Head of caudate nucleus (tissue), 42 donors: ENCODE data around the gene PTPN1.
"Not testable (repeated sequence)": the region's sequence is repeated elsewhere in the genome, so short reads cannot be mapped to it uniquely, and the experiment has no call there.

Experiments
- DNase-seq, 42 donors: peaks; one replicate each; pipeline versions ENCODE4 v3.0.0 to v3.0.0-alpha.2; 2020 to 2021; ENCODE audit warnings: mixed read lengths in 7 of 42
- intact Hi-C: fragments of 100-400 bp; cut with DNase I; formaldehyde crosslinking; loops from one replicate; pipeline ENCODE4 v1.15.0; 2022

PTPN1 gene

GRCh38 chr20:50522053-50522674 is 12.0 kb downstream of the PTPN1 start:
- intact Hi-C loops: no loop called here
- DNase-seq: no peak

DNA sequence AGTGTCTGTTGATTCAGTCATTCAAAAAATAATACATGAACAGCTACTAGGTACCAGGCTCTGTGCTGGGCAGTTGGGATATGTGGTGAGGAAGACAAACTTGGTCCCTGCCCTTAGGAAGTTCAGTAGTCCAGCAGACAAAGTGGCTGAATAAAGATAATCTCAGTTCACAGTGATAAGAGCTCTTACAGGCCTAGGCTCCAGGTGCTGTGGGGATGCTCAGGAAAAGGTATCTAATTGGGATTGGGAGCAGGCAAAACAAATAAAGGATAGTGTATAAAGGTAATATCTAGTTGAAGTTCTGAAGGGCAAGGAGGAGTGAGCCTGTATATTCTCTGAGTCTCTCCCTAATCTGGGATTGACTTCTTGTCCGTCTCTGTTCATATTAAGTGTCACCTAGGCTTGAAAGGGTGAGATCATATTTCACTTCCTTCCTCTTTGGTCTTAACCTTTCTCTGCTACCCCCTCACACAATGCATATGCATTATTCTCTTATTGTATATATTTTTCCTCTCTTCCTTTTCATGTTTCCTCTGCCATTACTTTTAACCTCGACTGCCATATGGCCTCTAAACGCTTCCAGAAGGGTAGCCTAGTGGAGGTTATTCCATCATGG is 13.5 kb downstream of the PTPN1 start:
- DNase-seq: no peak
- intact Hi-C loops: no loop called here

GRCh38 chr20:50525681-50526080 is 15.5 kb downstream of the PTPN1 start:
- intact Hi-C loops: no loop called here
- no peak for DNase-seq

GRCh38 chr20:50526403-50526989 is 16.3 kb downstream of the PTPN1 start:
- DNase-seq: no peak
- intact Hi-C loops: no loop called here

DNA sequence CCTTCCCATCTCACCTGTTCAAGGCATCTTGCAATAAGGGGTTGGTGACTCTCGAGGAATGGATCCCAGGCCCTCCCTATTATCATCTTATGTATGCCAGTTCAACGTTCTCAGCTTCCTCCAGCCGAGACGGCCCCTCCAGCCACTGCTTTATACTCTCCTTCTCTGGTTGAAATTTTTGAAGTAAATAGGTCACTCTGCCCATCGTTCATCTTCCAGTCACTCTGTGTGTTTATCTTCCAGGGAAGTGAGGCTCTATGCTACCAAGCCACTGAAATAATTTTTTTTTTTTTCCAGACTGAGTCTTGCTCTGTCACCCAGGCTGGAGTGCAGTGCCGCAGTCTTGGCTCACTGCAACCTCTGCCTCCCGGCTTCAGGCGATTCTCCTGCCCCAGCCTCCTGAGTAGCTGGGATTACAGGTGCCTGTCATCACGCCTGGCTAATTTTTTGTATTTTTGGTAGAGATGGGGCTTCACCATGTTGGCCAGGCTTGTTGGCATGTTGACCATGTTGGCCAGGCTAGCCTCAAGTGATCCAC is 17.0 kb downstream of the PTPN1 start:
- no peak for DNase-seq
- intact Hi-C loops: no loop called here

GRCh38 chr20:50528129-50528528 is 17.9 kb downstream of the PTPN1 start:
- intact Hi-C loops: no loop called here
- no peak for DNase-seq

DNA sequence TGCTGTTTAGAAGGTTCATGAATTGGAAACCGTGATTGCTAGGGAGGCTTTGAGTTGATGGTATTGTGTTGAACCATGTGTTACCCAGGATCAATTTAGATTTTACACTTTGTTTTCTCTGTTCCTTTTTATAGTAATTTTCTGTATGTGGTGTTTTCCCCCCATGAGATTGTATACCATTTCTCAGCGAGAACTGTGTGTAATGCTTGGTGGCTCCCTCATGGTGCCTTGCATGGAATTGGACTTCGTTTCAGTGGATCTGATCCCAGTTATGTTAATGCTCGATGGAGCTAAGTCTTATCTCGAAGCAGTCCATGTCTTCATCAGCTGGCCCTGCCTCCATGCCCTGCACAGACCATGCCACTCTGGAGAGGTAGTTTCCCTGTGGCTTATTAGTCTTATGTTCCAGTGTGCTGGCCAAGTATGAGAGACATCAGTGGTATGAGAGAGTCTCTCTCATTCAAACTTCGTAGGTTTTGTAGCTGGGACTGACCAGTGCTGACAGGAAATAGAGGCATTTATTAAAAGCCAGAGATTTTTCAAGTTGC is 18.7 kb downstream of the PTPN1 start:
- intact Hi-C loops: no loop called here
- no peak for DNase-seq

- DNase-seq: no peak
- intact Hi-C loops: no loop called here
These were observed 22.0 kb downstream of the PTPN1 start for GRCh38 chr20:50532221-50532620.

DNA sequence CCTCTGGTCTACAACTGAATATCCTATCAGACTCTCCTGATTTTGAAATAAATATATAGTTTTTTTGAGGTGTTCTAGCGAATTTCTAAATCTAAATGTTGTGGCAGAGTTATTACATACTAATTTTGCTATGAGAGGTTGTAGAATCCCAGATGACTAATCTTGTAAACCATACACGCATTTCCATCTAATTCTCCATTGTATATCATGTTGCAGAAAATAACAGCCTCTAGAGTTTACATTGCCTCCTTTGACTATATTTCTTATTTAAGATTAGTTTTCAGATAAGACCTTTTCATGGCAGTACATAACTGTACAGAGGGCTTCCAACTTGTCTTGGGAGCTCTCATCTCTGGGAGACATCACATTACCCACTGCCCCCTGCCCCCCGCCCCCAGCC is 22.9 kb downstream of the PTPN1 start:
- intact Hi-C loops: no loop called here
- no peak for DNase-seq

DNA sequence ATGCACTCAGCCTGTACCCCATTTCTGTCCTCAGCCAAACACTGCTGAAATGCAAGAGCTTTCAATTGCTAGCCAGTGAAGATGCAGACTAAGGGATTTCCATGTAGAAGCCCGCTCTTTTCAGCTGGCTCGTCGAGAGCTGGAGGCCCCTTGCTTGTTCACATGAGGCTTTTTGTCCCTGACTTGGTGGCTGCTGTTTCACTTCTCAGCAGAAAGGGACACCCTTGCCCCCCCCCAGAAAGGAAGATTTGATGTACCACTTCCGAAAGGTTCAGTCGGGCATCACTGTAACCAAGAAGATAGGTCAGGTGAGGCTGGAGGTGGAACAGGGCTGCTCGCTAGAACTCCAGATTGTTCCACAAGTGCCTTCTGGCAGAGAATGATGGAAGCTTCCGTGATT is 23.3 kb downstream of the PTPN1 start:
- DNase-seq: no peak
- intact Hi-C loops: no loop called here

- intact Hi-C loops: no loop called here
- no peak for DNase-seq
These were observed 24.4 kb downstream of the PTPN1 start for GRCh38 chr20:50534567-50534966.

DNA sequence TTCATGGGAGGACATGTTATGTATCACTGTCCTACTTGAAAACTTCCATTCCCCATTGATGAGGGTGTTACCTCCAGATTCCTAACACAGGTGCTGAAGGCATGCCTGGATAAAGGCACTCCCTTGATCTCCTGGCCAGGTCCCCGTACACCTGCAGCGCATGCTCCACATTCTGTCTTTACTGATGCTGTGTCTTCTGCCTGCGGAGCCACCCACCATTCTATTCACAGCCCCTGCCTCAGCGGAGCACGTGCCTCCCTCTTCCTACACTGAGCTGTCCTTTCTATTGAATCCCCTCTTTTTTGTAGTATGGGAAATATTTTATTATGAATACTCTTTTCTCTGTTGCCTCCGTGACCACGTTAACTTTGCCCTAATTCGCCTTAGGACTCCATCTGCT is 25.0 kb downstream of the PTPN1 start:
- intact Hi-C loops: no loop called here
- peak in 20 of 42 donors; percentile 9 to 55 (median 28) for DNase-seq

GRCh38 chr20:50536333-50536732 is 26.1 kb downstream of the PTPN1 start:
- DNase-seq: no peak
- intact Hi-C loops: no loop called here

DNA sequence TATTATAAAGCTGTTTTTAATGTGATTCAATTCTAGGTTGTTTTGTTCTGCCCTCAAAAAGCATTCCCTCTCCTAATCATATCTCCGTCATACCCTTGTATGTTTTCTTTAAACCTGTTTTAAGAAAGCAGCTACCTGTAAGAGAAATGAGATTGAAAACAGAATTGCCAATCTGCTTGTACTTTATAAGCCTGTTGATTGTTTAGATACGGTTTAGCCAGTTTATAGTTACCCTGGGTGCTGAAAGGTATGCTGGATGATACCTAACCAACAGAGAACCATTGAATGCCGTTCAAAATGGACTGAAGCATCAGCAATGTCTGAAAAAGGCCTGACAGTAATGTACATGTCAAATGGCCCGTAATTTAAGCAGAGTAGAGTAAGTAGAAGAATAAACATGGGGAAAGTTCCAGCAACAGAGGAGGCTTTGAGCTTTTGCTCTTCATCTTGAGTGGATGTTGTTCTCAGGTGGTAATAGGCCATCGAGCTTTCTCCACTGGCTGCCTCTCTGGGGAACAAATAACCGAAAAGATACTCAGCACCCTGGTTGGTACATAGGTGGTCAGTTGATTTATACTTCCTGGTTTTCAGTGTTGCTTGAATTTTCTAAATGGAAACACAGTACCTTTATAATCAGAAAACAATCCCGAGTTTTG is 27.5 kb downstream of the PTPN1 start:
- intact Hi-C loops: no loop called here

DNA sequence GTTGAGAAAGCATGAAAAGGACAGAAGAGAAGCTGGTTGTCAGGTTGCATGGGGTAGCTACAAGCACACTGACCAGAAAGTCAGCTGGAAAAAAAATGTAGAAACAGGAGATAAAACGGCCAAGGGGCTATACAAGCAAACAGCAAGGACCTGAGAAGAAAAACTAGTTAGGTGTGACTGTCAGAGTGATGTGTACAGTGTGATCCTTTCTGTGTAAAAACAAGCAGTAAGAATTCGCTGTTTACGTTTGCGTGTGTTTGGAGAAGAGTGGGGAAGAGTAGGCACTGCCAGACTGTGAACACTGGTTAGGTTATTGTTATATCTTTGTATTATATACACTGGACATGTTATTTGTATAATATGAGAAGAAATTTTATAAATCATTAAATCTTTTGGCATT is 28.1 kb downstream of the PTPN1 start:
- intact Hi-C loops: no loop called here
- DNase-seq: no peak

More for the DNA sequence above, 27.5 kb downstream of the PTPN1 start:
- DNase-seq: no peak

DNA sequence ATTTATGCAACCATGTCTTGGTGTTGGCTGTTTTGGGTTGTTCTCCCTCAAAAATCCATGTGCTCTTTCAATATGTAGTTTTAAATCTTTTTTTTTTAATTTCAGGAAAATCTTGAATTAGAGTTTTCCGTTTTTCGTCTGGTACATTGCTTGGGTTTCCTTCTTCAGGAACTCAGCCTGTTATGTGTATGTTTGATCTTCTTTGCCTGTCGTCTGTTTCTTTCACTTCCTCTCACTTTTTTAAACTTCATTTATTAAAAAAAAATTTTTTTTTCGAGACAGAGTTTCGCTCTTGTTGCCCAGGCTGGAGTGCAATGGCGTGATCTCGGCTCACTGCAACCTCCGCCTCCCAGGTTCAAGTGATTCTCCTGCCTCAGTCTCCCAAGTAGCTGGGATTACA is 29.6 kb downstream of the PTPN1 start:
- intact Hi-C loops, DNase-seq: not testable (repeated sequence)

DNA sequence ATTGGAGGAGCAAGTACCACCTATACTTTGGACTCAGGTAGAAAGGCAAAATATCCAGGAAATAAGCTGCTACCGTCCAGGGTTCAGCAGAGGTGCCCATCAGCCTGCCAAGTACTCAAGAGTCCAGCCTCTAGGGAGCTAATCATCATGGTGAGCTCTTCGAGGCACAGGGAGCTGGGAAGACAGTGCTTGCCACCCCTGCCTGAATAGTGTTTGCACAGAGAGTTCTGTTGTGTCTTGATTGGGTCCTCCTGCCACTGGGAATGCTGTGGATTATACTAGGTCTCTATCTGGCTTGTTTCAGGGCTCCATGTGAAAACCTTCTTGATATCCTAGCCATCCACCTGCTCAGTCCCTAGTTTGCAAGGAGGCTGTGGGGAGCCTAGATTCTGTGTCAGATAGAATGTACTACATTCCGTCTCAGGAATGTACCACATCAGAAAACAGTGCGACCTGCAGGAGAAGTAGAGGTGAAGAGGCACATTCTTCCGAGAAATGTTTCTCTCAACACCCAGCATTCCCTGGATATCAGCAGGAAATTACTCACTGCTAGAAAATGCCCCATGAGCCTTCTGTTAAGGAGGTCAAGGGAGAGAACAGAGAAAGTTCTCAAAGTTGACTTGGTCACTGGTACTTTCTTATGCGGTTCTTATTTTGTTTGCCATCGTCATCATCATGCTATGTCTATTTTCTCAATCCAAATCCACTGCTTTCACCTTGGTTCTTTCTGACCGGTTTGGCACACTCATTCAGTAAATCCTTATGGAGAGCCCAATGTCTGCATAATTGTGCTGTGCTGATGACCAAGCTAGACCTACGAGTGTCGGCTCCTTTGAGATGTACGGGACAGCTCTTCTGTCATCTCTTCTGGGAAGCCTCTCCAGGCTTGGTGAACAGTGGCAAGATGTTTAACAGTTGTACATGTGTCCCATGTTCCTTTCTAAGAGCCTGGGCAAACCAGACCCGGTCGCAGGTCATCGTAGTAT is 30.7 kb downstream of the PTPN1 start:
- intact Hi-C loops: no loop called here
- no peak for DNase-seq

DNA sequence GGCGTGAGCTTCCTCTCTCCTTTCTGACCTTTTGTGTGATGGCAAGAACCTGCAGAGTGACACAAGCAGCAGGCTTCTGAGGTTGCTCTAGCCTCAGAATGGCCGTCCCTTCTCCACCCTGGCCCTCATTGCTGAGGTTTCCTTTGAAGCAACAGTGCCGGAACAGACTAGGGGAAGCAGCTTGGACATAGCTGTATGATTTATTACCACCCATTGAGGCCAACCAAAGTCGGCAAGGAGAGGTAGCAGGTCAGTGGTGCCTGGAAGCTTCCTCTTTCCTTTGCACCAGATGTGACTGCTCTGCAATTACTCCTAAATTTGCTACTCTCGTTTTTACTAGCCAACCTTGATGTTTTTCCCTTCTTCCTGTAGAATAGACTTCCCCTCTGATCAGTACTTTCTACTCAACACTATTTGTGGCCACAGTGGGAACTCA is 31.4 kb downstream of the PTPN1 start:
- intact Hi-C loops: no loop called here
- DNase-seq: no peak

- intact Hi-C loops: no loop called here
- DNase-seq: no peak
These were observed 33.1 kb downstream of the PTPN1 start for GRCh38 chr20:50543326-50543725.
